HG02973 (cell line): ENCODE data around the gene NOS1AP.

ENCODE experiments used
- ATAC-seq: cut with Tn5 transposase; IDR thresholded peaks from one replicate; pipeline ENCODE4 v1.9.1; 2021; ENCODE audit warnings: moderate library complexity; ENCODE audit not compliant: unreplicated experiment

NOS1AP gene

DNA sequence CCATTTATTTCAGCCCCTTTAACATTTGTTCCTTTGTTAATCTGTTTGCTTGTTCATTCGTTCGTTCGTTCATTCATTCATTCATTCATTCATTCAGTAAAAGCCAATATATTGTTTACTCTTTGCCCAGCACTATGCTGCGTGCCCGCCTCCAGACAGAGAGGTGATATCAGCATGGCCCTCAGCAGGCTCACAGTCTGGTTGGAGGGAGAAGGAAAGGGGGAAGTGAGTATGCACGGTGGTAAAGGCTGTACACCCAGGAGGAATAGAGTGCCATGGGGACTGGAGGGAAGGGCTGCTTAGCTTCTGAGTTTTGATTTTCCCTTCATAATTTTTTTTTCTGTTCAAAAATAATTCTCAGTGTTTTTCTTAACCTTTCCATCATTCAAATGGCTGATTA is 144.7 kb downstream of the NOS1AP start:
- ATAC-seq, result no peak

DNA sequence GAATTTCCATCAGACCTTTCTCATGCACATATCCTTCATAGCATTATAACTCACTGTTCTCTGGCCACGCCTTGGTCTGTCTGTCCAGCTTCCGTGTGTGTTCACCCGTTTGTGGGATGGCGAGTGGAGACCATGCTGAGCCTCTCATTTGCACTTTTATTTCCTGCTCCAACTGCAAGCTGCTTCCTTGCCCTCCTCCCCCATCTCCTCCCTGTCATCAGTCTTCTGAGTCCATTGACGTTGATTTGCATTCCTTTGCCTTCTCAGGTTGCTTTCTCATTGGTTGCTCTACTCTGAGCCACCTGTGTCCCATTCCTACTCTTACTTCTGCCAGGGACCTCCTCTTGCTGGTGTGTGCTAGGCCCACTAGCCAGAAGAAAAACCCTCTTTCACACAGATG is 146.4 kb downstream of the NOS1AP start:
- no peak for ATAC-seq

DNA sequence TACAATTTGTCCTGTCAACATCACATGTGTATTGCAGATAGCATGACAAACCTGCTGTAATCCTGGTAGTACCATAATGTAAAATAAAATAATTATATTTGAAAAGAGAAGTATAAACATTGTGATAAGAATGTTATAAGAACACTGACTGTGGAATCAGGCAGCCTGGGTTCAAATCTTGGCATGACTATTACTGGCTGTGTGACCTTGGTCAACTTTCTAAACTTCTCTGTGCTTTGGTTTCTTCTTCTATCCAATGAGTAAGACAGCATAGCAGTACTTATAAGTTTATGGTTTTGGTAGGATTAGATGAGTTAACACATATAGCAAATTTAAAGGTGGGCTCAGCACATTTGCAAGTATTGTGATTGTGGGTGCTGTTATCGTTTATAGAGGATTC is 147.1 kb downstream of the NOS1AP start:
- no peak for ATAC-seq

DNA sequence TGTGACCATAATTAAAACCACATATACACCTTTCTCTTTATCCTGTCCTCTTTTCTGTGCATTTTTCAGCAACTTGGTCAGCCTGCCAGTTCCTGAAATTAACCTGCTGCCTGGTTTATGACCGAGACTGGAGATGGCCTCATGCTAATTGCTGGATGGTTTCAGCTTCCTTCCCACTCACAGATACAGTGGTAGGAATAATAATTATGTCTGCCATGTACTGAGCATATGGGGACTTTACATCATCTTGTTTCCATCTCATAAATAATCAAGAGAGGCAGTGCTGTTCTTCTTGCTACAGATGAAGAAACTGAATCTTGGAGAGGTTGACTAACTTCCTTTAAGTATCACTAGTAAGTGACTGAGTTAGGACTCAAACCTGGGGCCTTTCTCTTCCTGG is 148.2 kb downstream of the NOS1AP start:
- ATAC-seq, result no peak

DNA sequence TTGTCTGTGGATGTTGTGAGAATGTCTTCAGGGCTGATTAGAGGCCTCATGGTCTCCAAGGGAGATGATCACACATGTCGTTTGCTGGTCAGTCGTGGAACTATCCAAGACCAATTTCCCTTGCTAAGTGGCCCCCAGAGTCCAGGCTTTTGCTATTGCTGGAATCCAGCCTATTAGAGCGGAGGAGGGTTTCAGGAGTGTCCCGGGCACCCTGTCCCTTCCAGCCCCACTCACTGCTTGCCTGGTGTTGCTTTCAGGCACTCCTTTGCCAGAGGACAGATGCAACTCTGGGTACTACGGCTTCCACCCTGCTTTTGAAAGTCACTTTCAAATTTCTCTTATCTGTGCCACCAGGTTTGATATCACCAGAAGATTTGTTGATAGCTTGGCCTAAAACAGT is 149.1 kb downstream of the NOS1AP start:
- no peak for ATAC-seq

DNA sequence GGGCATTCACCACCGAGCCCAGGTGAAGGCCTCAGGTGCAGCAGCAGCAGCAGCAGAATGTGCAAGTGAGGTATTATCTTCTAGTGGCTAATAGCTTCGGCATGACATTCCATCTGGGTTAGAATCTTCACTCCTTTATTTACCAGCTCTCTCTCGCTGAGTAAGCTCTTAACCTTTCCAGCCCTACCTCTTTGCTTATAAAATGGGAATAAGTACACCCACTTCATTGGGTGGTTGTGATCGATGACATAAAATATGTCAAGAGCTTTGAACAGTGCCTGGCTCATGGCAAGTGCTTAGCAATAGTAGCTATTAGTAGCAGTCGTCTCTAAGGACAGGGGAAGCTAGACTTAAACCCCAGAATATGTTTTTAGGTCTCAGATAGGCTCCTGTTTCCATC is 149.5 kb downstream of the NOS1AP start:
- no peak for ATAC-seq

DNA sequence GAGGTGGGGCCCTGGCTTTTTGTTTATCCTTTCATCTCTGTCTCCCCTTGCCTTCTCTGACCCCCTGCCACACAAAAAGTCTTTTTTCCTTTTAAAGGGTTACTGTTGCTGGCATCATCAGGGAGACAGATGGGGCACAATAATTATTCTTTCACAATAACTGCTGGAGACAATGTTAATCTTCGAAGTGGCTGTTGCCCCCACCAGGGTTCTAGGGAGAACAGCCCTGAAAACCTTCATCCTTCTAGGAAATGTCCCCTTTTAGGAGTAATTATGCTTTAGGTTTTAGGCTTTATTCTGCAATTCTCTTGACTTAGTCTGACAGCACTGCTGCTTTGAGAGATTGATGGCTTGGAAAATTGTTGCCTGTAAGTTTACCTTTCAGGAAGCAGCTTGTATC is 150.0 kb downstream of the NOS1AP start:
- no peak for ATAC-seq

DNA sequence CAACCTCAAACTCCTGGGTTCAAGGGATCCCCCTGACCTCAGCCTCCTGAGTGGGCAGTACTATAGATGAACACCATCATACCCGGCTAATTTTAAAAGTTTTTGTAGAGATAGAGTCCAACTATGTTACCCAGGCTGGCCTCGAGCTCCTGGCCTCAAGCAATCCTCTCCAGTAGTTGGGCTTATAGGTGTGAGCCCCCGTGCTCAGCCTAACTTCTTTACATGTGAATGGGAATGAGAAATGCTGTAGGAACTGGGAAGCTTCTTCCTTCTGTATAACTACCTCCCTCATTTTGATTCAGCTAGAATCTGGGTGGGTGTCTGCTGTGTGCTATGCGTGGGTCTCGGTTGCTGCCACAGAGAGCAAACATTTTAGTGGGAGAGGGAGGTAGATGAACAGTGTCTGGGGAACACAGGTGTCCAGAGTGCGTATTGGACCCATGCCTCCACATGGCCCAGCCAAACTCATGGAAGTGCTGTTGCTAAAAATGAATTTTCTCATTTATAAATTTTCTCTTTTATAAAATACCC is 150.6 kb downstream of the NOS1AP start:
- no peak for ATAC-seq

DNA sequence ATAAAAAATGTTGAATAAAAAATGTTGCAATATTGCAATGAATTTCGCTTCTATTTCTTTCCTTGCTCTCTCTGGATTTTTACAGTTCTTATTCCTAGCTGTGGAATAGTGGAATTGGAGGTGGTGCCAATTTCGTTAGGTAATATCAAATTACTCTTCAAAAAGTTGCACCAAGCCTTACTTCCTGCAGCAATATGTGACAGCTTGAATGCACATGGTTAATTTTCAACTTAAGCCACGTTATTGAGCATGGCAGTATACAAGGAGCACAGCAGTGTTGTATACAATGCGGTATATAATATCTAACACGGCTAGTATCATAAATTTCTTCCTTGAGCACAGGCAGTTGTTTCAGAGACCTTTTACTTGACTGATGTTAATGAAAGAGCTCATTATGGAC is 152.5 kb downstream of the NOS1AP start:
- no peak for ATAC-seq

DNA sequence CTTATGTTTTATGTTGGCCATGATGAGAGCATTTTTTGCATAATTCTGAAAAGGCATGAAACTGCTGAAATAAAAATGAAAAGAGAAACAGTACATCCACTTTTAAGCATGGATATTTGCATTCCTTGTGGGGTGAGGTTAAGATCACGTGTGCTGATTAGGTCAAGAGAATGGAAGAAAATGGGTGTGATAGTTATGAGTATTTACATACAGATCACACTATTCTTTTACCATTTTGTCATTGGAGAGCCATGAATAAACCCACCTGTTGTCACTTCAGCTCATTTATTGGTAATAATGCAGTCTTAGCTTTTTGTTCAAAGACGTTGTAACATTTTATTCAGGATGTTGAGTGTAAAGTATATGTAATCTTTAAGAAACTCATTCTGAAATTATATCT is 153.2 kb downstream of the NOS1AP start:
- ATAC-seq, result no peak

DNA sequence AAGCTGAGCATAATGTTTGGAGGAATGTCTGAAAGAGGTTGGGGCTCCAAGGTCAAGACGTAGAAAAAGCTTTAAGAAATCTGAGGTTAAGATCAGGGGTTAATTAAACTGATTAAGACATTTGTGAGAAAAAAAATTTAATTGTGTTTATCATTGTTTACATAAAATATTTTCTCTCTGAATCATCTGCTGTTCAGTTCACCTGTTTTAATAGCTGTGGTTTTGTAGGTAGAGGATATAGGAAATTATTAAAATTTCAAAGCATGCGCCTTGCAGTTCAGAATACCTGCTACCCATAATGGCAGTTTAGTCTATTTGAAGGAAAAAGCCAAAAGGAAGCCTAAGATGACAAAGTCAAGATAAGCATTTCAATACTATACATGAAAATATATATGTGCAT is 154.0 kb downstream of the NOS1AP start:
- no peak for ATAC-seq

DNA sequence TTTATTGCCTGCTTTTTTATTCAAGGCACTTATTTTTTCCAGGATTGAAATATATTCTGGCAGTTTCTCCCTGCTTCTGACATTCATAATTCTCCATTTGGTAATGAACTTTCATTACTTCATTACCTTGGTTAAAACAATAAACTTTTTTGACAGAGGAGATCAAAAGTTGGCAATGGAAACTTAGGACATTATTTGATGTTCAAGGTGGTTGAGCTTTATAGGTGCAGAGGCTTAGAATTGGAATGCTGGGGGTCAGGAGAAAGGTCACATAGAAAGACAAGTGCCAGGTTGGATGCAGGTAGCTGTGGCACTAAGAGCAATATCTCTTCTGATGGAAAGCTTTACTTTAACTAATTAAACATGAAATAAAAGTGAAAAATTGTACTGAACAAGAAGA is 154.8 kb downstream of the NOS1AP start:
- ATAC-seq, result no peak

DNA sequence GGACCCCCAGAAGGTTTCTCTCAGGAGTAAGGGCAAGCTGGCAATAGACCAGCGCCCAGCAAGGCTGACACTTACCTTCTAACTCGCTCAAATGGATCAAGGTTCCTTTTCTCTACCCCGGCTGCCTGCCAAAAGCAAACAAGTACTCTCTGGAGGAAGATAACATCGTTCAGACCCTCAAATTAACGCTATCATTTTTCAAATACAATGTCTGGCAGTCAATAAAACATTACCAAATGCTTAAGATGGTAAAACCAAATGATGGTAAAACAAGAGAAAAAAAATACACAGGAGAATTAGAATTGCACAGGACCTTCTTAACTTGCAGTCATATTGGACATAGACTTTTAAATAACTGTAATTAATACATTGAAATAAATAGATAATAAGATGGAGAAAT is 159.1 kb downstream of the NOS1AP start:
- no peak for ATAC-seq

DNA sequence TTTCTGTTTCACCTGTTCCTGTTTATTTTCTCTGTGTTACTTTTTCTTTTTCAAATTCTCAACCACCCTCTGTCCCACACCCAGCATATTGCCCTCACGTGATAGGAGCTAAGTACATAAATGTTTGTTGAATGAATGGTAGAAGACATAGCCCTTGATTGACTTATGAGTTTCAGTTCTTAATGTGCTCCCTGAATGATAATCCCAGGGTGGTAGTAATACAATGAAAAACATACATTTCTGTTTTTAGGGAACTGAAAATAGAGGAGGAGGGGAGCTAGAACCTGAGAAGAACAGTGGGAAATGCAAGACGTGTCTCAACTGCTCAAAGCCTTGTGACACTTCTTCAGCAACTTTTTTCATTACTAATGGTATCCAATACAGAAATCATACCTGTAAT is 160.1 kb downstream of the NOS1AP start:
- no peak for ATAC-seq

DNA sequence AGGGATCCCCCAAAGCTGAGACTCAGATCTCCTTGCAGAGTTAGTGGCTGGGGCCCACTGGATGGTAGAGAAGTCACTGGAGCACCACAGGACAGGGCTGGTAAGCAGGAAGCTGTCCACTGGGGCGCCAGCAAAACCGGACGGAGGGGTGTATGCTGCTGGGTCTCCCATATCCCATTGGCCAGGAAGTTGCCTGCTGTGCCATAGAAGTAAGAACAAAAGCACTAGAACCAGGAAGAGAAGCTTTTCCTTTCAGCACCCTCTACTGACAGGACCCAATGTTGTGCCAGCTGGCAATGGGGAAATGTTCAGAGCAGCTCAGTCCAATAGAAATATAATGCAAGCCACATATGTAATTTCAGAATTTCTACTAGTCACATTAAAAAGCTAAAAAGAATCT is 160.6 kb downstream of the NOS1AP start:
- no peak for ATAC-seq

DNA sequence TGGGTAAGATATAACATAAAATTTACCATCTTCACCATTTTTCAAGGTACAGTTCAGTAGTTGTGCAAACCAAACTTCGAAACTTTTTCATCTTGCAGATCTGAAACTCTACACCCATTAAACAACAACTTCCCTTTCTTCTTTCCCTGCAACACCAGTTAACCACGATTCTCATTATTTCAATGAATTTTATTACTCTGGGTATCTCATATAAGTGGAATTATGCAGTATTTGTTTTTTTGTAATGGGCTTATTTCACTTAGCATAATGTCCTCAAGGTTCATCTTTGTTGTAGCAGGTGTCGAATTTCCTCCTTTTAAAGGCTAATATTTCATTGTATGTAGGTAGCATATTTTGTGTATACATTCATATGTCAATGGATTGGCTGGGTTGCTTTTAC is 161.0 kb downstream of the NOS1AP start:
- no peak for ATAC-seq

DNA sequence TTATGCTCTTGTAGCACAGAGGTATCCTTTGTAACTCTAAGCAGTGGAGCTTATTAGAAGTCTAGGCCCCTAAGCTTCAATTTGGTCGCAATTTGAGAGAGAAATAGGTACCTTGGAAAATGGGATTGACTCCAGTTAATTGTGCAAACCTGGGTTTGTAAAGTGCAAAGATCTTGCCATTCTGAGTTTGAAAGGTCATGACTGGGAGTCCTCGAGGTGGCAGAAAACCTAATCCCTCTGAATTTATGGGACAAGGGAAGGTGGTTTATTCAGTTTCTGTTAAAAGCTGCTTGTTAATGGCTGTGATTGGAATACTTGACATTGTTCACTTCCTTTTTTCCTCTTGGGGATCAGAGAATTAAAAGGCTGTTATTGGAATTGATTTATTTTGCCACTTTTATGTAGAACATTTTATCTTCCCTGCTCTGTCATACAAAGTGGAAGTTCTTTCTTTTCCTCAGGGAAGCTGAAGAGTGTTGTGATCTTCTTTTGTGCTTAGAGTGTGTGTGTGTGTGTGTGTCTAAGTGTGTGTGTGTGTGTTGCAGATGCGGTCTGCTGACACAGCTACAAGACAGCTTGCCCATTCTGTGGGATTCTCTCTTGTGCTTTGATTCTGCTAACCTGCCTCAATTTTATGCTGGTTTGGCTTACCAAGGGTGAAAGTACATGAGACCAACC is 162.7 kb downstream of the NOS1AP start:
- no peak for ATAC-seq

DNA sequence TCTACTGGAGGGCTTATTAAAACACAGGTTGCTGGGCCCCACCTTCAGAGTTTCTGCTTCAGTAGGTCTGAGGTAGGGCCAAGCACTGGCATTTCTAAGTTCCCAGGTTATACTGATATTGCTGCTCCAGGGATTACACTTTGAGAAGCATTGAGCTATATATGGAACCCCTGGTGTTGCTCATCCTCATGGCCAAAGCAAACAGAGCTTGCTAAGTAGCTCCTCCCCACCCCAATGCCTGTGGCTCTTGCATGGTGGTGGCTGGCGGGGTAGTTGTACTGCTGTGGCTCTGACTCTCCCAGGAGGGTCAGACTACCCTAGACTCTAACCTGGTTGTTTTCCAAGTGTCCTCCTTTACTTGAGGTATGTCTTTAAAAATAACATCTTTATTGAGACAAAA is 163.6 kb downstream of the NOS1AP start:
- no peak for ATAC-seq

DNA sequence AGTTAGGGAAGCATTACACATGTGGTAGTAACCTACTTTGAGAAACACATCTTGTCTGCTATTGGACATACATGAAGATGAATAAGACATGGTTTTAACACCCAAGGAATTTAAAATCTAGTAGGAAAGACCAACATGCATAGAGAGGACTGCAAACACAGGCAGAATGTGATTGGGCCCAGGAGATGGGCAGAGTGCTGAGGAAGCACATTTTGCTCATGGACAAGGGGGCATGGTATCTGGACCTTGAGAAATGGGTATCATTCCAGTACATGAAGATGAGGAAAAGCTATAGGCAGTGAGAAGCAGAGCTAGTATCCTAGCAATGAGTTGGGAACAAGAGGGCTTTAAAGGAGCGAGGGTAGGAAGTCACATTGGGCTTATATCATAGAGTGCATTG is 164.4 kb downstream of the NOS1AP start:
- ATAC-seq, result no peak

DNA sequence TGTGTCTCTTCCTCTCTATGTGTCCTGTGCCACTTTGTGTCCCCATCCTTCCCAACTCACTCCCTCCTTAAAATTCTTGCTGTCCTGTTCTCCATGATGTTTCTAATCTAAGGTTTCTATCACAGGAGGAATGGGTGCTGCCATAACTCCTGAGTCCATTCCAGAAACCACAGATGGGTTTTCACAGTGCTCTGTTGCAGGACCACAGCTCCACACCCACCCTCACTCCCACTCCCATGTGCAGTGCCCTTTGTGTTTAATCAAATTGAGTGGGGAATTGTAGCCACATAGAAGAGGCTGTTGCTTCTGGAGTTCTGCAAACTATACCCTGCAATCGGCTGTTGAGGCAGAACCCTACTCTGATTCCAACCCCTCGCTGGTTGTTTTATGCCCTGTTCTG is 165.1 kb downstream of the NOS1AP start:
- no peak for ATAC-seq

DNA sequence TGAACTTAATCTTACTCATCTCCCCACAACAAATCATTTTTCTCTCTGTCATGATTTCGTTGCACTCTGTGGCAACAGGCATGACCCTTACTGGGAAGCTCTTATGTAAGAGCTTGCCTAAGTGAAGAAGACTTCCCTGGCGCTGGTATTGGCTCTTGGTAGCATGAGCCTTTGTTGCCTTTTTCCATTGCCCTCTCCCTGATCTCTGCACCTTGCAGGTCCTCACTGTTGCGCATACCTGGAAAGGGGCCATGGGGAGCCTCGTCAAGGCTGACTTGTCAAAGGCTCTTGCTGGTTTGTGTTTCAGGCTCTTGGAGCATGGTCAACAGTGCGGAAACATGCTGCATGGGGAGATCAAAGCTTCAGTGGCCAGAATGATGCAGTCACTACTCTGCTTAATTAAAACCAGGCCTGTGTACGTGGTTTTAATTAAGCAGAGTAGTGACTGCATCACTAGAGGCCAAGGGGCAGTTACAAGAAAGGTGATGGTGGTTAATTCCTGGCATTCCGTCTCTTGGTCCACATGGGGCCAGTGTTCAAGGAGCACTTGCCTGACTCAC is 165.8 kb downstream of the NOS1AP start:
- no peak for ATAC-seq

DNA sequence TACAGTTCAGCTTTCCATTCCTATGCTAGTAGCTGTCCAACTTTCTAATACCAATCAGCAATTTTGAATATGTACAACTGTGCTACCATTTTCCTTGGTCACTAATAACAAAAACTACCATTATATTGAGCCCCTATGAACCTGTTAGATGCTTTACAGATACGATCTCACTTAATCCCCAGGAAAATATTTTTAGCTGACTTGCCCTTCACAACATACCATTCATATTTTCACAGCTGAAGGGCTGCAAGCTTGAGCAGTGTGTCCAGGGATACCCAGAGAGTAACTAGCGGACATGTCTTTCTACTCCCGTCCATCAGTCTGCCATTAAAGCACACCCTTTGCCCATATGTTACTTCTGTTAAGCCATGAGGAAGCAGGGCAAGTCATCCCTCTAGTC is 166.7 kb downstream of the NOS1AP start:
- no peak for ATAC-seq

DNA sequence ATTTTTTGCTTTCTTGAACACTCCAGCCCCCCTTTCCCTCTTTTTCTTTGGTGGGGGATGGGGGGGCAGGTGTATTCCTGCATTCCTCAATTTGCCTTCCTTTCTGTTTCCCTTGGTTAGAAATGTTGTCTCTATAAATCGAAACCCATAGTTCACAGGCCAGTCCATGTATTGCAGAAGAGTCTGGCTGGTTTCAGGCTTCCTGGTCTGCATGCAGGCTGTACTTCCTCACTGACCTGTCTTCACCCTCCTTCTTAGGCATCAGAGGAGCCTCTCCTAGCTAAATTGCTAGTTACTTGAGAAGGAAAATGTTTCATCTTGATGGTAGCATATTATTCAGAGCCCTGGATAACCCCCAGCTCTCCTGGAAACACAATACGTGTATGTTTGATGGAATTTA is 167.1 kb downstream of the NOS1AP start:
- ATAC-seq, result no peak
